Choroid plexus epithelial cell (primary cell): ENCODE data around the gene CYP24A1.

ENCODE experiments used
- DNase-seq: peaks from one replicate; pipeline ENCODE4 v3.0.0-alpha.2; 2010; ENCODE audit warnings: low read depth
- H3K4me3 ChIP-seq: 2 replicates; pipeline ENCODE4 v1.5.1; 2011; ENCODE audit warnings: low read depth, mild to moderate bottlenecking, control low read depth, low read length, moderate library complexity
- CTCF ChIP-seq: conservative IDR thresholded peaks from 2 replicates; pipeline ENCODE4 v1.5.1; 2011; ENCODE audit warnings: low read depth, mild to moderate bottlenecking, control low read depth, inconsistent platforms, low read length, moderate library complexity

CYP24A1 gene

GRCh38 chr20:54161821-54162149, 12.0 kb downstream of the CYP24A1 start:
- TF ChIP-seq CTCF: no peak
- DNase-seq: no peak
- H3K4me3 ChIP-seq: no peak overlapping the region

GRCh38 chr20:54161008-54161820, 12.6 kb downstream of the CYP24A1 start:
- DNase-seq: no peak
- H3K4me3 ChIP-seq: no peak overlapping the region
- TF ChIP-seq CTCF: no peak

GRCh38 chr20:54160065-54161007, 13.4 kb downstream of the CYP24A1 start:
- DNase-seq: no peak
- no peak overlapping the region for H3K4me3 ChIP-seq
- no peak for TF ChIP-seq CTCF

GRCh38 chr20:54158856-54159418, 14.8 kb downstream of the CYP24A1 start:
- TF ChIP-seq CTCF: no peak
- no peak for DNase-seq
- H3K4me3 ChIP-seq: no peak overlapping the region

GRCh38 chr20:54158226-54158625, 15.6 kb downstream of the CYP24A1 start:
- TF ChIP-seq CTCF: no peak
- DNase-seq: no peak
- H3K4me3 ChIP-seq: no peak overlapping the region

GRCh38 chr20:54156981-54157835, 16.6 kb downstream of the CYP24A1 start:
- no peak for DNase-seq
- no peak for TF ChIP-seq CTCF
- no peak overlapping the region for H3K4me3 ChIP-seq
